ENCODE data around the gene MAMDC2. TPM values are rescaled to one million over a fixed set of nuclear protein-coding genes. Genes with fewer than 3 reads are reported as not detected.

Gene MAMDC2
- polyA plus RNA-seq, 2 donors = 3.3 to 7.0 TPM

- Histone ChIP-seq H3K9me3 (ENCODE audit: control insufficient read depth in 2 of 2, insufficient read depth in 1 of 2, low read depth in 1 of 2, low read length in 1 of 2) (no peaks in the 10 kb centered on the region), H3K27ac (ENCODE audit: low read depth in 2 of 2, low read length in 1 of 2) (no peak overlapping the region), H3K36me3 (ENCODE audit: control insufficient read depth in 2 of 2, insufficient read depth in 2 of 2, low read length in 1 of 2) (no peaks in the 10 kb centered on the region), H3K4me3 (ENCODE audit: low read depth in 1 of 2, low read length in 2 of 2) (no peak overlapping the region), H3K4me1 (ENCODE audit: control insufficient read depth in 2 of 2, insufficient read depth in 2 of 2, low read length in 1 of 2) (peaks cover 0 to 2% of the 10 kb centered on the region in 2 donors), H3K27me3 (ENCODE audit: control insufficient read depth in 1 of 2, insufficient read depth in 2 of 2, low read length in 2 of 2) (no peaks in the 10 kb centered on the region)
- 47 to 57% methylated on average over 3 of the region's 3 CpGs for WGBS, 2 donors
Observed at GRCh38 chr9:70010015-70010414, 33.6 kb upstream of the MAMDC2 start.

GRCh38 chr9:70011366-70011765, 32.3 kb upstream of the MAMDC2 start:
- no peak overlapping the region for H3K4me3 ChIP-seq (ENCODE audit: low read depth in 1 of 2, low read length in 2 of 2)
- H3K9me3 ChIP-seq (ENCODE audit: control insufficient read depth in 2 of 2, insufficient read depth in 1 of 2, low read depth in 1 of 2, low read length in 1 of 2) = no peaks in the 10 kb centered on the region
- no peaks in the 10 kb centered on the region for H3K36me3 ChIP-seq (ENCODE audit: control insufficient read depth in 2 of 2, insufficient read depth in 2 of 2, low read length in 1 of 2)
- H3K27ac ChIP-seq (ENCODE audit: low read depth in 2 of 2, low read length in 1 of 2) = no peak overlapping the region
- H3K4me1 ChIP-seq (ENCODE audit: control insufficient read depth in 2 of 2, insufficient read depth in 2 of 2, low read length in 1 of 2) = peaks cover 0 to 2% of the 10 kb centered on the region in 2 donors
- WGBS, 2 donors = 85 to 88% methylated on average over 1 of the region's 1 CpG
- no peaks in the 10 kb centered on the region for H3K27me3 ChIP-seq (ENCODE audit: control insufficient read depth in 1 of 2, insufficient read depth in 2 of 2, low read length in 2 of 2)

GRCh38 chr9:70012569-70012968, 31.1 kb upstream of the MAMDC2 start:
- Histone ChIP-seq H3K27me3 (ENCODE audit: control insufficient read depth in 1 of 2, insufficient read depth in 2 of 2, low read length in 2 of 2) (no peaks in the 10 kb centered on the region), H3K36me3 (ENCODE audit: control insufficient read depth in 2 of 2, insufficient read depth in 2 of 2, low read length in 1 of 2) (no peaks in the 10 kb centered on the region), H3K27ac (ENCODE audit: low read depth in 2 of 2, low read length in 1 of 2) (no peak overlapping the region), H3K4me3 (ENCODE audit: low read depth in 1 of 2, low read length in 2 of 2) (no peak overlapping the region), H3K9me3 (ENCODE audit: control insufficient read depth in 2 of 2, insufficient read depth in 1 of 2, low read depth in 1 of 2, low read length in 1 of 2) (no peaks in the 10 kb centered on the region), H3K4me1 (ENCODE audit: control insufficient read depth in 2 of 2, insufficient read depth in 2 of 2, low read length in 1 of 2) (peaks cover 0 to 2% of the 10 kb centered on the region in 2 donors)
- WGBS, 2 donors = 83 to 91% methylated on average over 1 of the region's 1 CpG

- H3K27ac ChIP-seq (ENCODE audit: low read depth in 2 of 2, low read length in 1 of 2) = no peak overlapping the region
- no peaks in the 10 kb centered on the region for H3K36me3 ChIP-seq (ENCODE audit: control insufficient read depth in 2 of 2, insufficient read depth in 2 of 2, low read length in 1 of 2)
- peaks cover 0 to 2% of the 10 kb centered on the region in 2 donors for H3K4me1 ChIP-seq (ENCODE audit: control insufficient read depth in 2 of 2, insufficient read depth in 2 of 2, low read length in 1 of 2)
- no peak overlapping the region for H3K4me3 ChIP-seq (ENCODE audit: low read depth in 1 of 2, low read length in 2 of 2)
- H3K9me3 ChIP-seq (ENCODE audit: control insufficient read depth in 2 of 2, insufficient read depth in 1 of 2, low read depth in 1 of 2, low read length in 1 of 2) = no peaks in the 10 kb centered on the region
- WGBS, 2 donors = 21 to 40% methylated on average over 2 of the region's 2 CpGs
- H3K27me3 ChIP-seq (ENCODE audit: control insufficient read depth in 1 of 2, insufficient read depth in 2 of 2, low read length in 2 of 2) = no peaks in the 10 kb centered on the region
Observed at GRCh38 chr9:70013598-70014196, 30.0 kb upstream of the MAMDC2 start.

GRCh38 chr9:70015099-70015498, 28.5 kb upstream of the MAMDC2 start:
- Histone ChIP-seq H3K4me3 (ENCODE audit: low read depth in 1 of 2, low read length in 2 of 2) (no peak overlapping the region), H3K27me3 (ENCODE audit: control insufficient read depth in 1 of 2, insufficient read depth in 2 of 2, low read length in 2 of 2) (no peaks in the 10 kb centered on the region), H3K36me3 (ENCODE audit: control insufficient read depth in 2 of 2, insufficient read depth in 2 of 2, low read length in 1 of 2) (no peaks in the 10 kb centered on the region), H3K27ac (ENCODE audit: low read depth in 2 of 2, low read length in 1 of 2) (no peak overlapping the region), H3K4me1 (ENCODE audit: control insufficient read depth in 2 of 2, insufficient read depth in 2 of 2, low read length in 1 of 2) (peaks cover 0 to 2% of the 10 kb centered on the region in 2 donors), H3K9me3 (ENCODE audit: control insufficient read depth in 2 of 2, insufficient read depth in 1 of 2, low read depth in 1 of 2, low read length in 1 of 2) (no peaks in the 10 kb centered on the region)
- 66 to 79% methylated on average over 1 of the region's 1 CpG for WGBS, 2 donors

GRCh38 chr9:70020217-70020616, 23.4 kb upstream of the MAMDC2 start:
- H3K27ac ChIP-seq (ENCODE audit: low read depth in 2 of 2, low read length in 1 of 2) = no peak overlapping the region
- WGBS, 2 donors = 69 to 75% methylated on average over 5 of the region's 5 CpGs
- H3K4me1 ChIP-seq (ENCODE audit: control insufficient read depth in 2 of 2, insufficient read depth in 2 of 2, low read length in 1 of 2) = no peaks in the 10 kb centered on the region

GRCh38 chr9:70020991-70021571, 22.6 kb upstream of the MAMDC2 start:
- 44 to 45% methylated on average over 5 of the region's 5 CpGs for whole genome bisulfite sequencing, 2 donors
- Histone ChIP-seq H3K27me3 (ENCODE audit: control insufficient read depth in 1 of 2, insufficient read depth in 2 of 2, low read length in 2 of 2) (no peaks in the 10 kb centered on the region), H3K9me3 (ENCODE audit: control insufficient read depth in 2 of 2, insufficient read depth in 1 of 2, low read depth in 1 of 2, low read length in 1 of 2) (no peaks in the 10 kb centered on the region), H3K27ac (ENCODE audit: low read depth in 2 of 2, low read length in 1 of 2) (peak overlapping the region in 1 of 2 donors; percentile 4), H3K36me3 (ENCODE audit: control insufficient read depth in 2 of 2, insufficient read depth in 2 of 2, low read length in 1 of 2) (no peaks in the 10 kb centered on the region), H3K4me1 (ENCODE audit: control insufficient read depth in 2 of 2, insufficient read depth in 2 of 2, low read length in 1 of 2) (no peaks in the 10 kb centered on the region), H3K4me3 (ENCODE audit: low read depth in 1 of 2, low read length in 2 of 2) (no peak overlapping the region)

More at GRCh38 chr9:70020217-70020616, 23.4 kb upstream of the MAMDC2 start:
- H3K9me3 ChIP-seq (ENCODE audit: control insufficient read depth in 2 of 2, insufficient read depth in 1 of 2, low read depth in 1 of 2, low read length in 1 of 2) = no peaks in the 10 kb centered on the region
- H3K4me3 ChIP-seq (ENCODE audit: low read depth in 1 of 2, low read length in 2 of 2) = no peak overlapping the region
- no peaks in the 10 kb centered on the region for H3K36me3 ChIP-seq (ENCODE audit: control insufficient read depth in 2 of 2, insufficient read depth in 2 of 2, low read length in 1 of 2)
- no peaks in the 10 kb centered on the region for H3K27me3 ChIP-seq (ENCODE audit: control insufficient read depth in 1 of 2, insufficient read depth in 2 of 2, low read length in 2 of 2)

GRCh38 chr9:70028287-70028686, 15.4 kb upstream of the MAMDC2 start:
- 77 to 78% methylated on average over 5 of the region's 5 CpGs for WGBS, 2 donors
- H3K9me3 ChIP-seq (ENCODE audit: control insufficient read depth in 2 of 2, insufficient read depth in 1 of 2, low read depth in 1 of 2, low read length in 1 of 2) = no peaks in the 10 kb centered on the region
- no peak overlapping the region for H3K4me3 ChIP-seq (ENCODE audit: low read depth in 1 of 2, low read length in 2 of 2)
- H3K27ac ChIP-seq (ENCODE audit: low read depth in 2 of 2, low read length in 1 of 2) = no peak overlapping the region
- no peaks in the 10 kb centered on the region for H3K4me1 ChIP-seq (ENCODE audit: control insufficient read depth in 2 of 2, insufficient read depth in 2 of 2, low read length in 1 of 2)
- H3K36me3 ChIP-seq (ENCODE audit: control insufficient read depth in 2 of 2, insufficient read depth in 2 of 2, low read length in 1 of 2) = no peaks in the 10 kb centered on the region
- no peaks in the 10 kb centered on the region for H3K27me3 ChIP-seq (ENCODE audit: control insufficient read depth in 1 of 2, insufficient read depth in 2 of 2, low read length in 2 of 2)

GRCh38 chr9:70030156-70030555, 13.5 kb upstream of the MAMDC2 start:
- H3K27ac ChIP-seq (ENCODE audit: low read depth in 2 of 2, low read length in 1 of 2) = no peak overlapping the region
- peaks cover 0 to 2% of the 10 kb centered on the region in 2 donors for H3K4me1 ChIP-seq (ENCODE audit: control insufficient read depth in 2 of 2, insufficient read depth in 2 of 2, low read length in 1 of 2)
- no peaks in the 10 kb centered on the region for H3K36me3 ChIP-seq (ENCODE audit: control insufficient read depth in 2 of 2, insufficient read depth in 2 of 2, low read length in 1 of 2)
- no peak overlapping the region for H3K4me3 ChIP-seq (ENCODE audit: low read depth in 1 of 2, low read length in 2 of 2)
- whole genome bisulfite sequencing, 2 donors = 38 to 71% methylated on average over 1 of the region's 1 CpG
- H3K9me3 ChIP-seq (ENCODE audit: control insufficient read depth in 2 of 2, insufficient read depth in 1 of 2, low read depth in 1 of 2, low read length in 1 of 2) = no peaks in the 10 kb centered on the region
- no peaks in the 10 kb centered on the region for H3K27me3 ChIP-seq (ENCODE audit: control insufficient read depth in 1 of 2, insufficient read depth in 2 of 2, low read length in 2 of 2)

- no peak overlapping the region for H3K27ac ChIP-seq (ENCODE audit: low read depth in 2 of 2, low read length in 1 of 2)
- H3K36me3 ChIP-seq (ENCODE audit: control insufficient read depth in 2 of 2, insufficient read depth in 2 of 2, low read length in 1 of 2) = no peaks in the 10 kb centered on the region
- 39 to 53% methylated on average over 1 of the region's 1 CpG for WGBS, 2 donors
- no peaks in the 10 kb centered on the region for H3K27me3 ChIP-seq (ENCODE audit: control insufficient read depth in 1 of 2, insufficient read depth in 2 of 2, low read length in 2 of 2)
- H3K4me3 ChIP-seq (ENCODE audit: low read depth in 1 of 2, low read length in 2 of 2) = no peak overlapping the region
- H3K9me3 ChIP-seq (ENCODE audit: control insufficient read depth in 2 of 2, insufficient read depth in 1 of 2, low read depth in 1 of 2, low read length in 1 of 2) = no peaks in the 10 kb centered on the region
- H3K4me1 ChIP-seq (ENCODE audit: control insufficient read depth in 2 of 2, insufficient read depth in 2 of 2, low read length in 1 of 2) = peaks cover 0 to 2% of the 10 kb centered on the region in 2 donors
Observed at GRCh38 chr9:70031141-70031545, 12.5 kb upstream of the MAMDC2 start.

Data from esophagus (tissue), 2 donors.